PC-3 (cell line): ENCODE measurements around the gene TARS3. TPM values are rescaled to one million over a fixed set of nuclear protein-coding genes. Genes with fewer than 3 reads are reported as not detected.

Experiments
- ATAC-seq: fragments of 200-7000 bp; cut with Tn5 transposase; 2 replicates; pipeline ENCODE4 v1.9.1; 2020; ENCODE audit warnings: mild to moderate bottlenecking, moderate library complexity
- BruUV-seq: library from RNA; stranded (reverse); fragments of 400-500 nt; replicated peaks from 2 replicates; lab custom pipeline; 2021; lab: Mats Ljungman, UMichigan
- CTCF ChIA-PET: fragments of 300-600 bp; sonication (Branson Sonifier 250); formaldehyde crosslinking; loops from one replicate; lab custom pipeline; 2022; ENCODE audit warnings: antibody characterized with exemption; lab: Charles Lee
- POLR2A ChIA-PET: fragments of 300-600 bp; sonication (Branson Sonifier 250); formaldehyde crosslinking; loops from one replicate; lab custom pipeline; 2022; ENCODE audit warnings: antibody characterized with exemption; ENCODE audit not compliant: unreplicated experiment; lab: Charles Lee
- DNase-seq: peaks from one replicate; pipeline ENCODE4 v3.0.0-alpha.2; 2015
- H2AFZ ChIP-seq: fragments of 300-600 bp; sonication (generic); 2 replicates; pipeline ENCODE4 v1.6.0; 2016; ENCODE audit warnings: antibody characterized with exemption, low read length
- H3F3A ChIP-seq: fragments of 300-600 bp; sonication (generic); one replicate; pipeline ENCODE4 v1.6.0; 2017; ENCODE audit warnings: antibody characterized with exemption, low read length, control low read depth, mild to moderate bottlenecking; ENCODE audit not compliant: unreplicated experiment
- H3K27ac ChIP-seq: fragments of 300-600 bp; sonication (generic); 2 replicates; pipeline ENCODE4 v1.5.1; 2016; ENCODE audit warnings: mild to moderate bottlenecking, low read length
- H3K27me3 ChIP-seq: fragments of 300-600 bp; sonication (generic); 2 replicates; pipeline ENCODE4 v1.6.1; 2016; ENCODE audit warnings: low read length, mixed read lengths
- H3K36me3 ChIP-seq: fragments of 300-600 bp; sonication (generic); 2 replicates; pipeline ENCODE4 v1.6.1; 2016; ENCODE audit warnings: low read depth, mixed run types, low read length, mixed read lengths
- H3K4me1 ChIP-seq: fragments of 300-600 bp; sonication (generic); 2 replicates; pipeline ENCODE4 v1.5.1; 2016; ENCODE audit warnings: low read length; ENCODE audit not compliant: insufficient read depth
- H3K4me2 ChIP-seq: fragments of 300-600 bp; sonication (generic); 2 replicates; pipeline ENCODE4 v1.6.0; 2016; ENCODE audit warnings: low read length
- H3K4me3 ChIP-seq: fragments of 300-600 bp; sonication (generic); 2 replicates; pipeline ENCODE4 v1.5.1; 2016; ENCODE audit warnings: mild to moderate bottlenecking, low read length, mixed read lengths
- H3K79me2 ChIP-seq: fragments of 300-600 bp; sonication (generic); 2 replicates; pipeline ENCODE4 v1.6.1; 2017; ENCODE audit warnings: low read length, mixed read lengths
- H3K9ac ChIP-seq: fragments of 300-600 bp; sonication (generic); 2 replicates; pipeline ENCODE4 v1.6.0; 2016; ENCODE audit warnings: mild to moderate bottlenecking, low read length
- H3K9me2 ChIP-seq: fragments of 300-600 bp; sonication (generic); replicated peaks from 2 replicates; pipeline ENCODE4 v1.6.1; 2016; ENCODE audit warnings: mixed run types, low read length, mixed read lengths
- H3K9me3 ChIP-seq: fragments of 300-600 bp; sonication (generic); 2 replicates; pipeline ENCODE4 v1.6.1; 2016; ENCODE audit warnings: low read length, mixed read lengths
- H4K20me1 ChIP-seq: fragments of 300-600 bp; sonication (generic); 2 replicates; pipeline ENCODE4 v1.6.1; 2016; ENCODE audit warnings: low read length, mixed read lengths
- CTCF ChIP-seq: fragments of 300-600 bp; sonication (generic); conservative IDR thresholded peaks from 2 replicates; pipeline ENCODE4 v1.5.1; 2017; ENCODE audit warnings: antibody characterized with exemption, low read depth, mild to moderate bottlenecking, low read length
- EZH2 ChIP-seq: fragments of 300-600 bp; sonication (generic); IDR thresholded peaks from one replicate; pipeline ENCODE4 v1.6.1; 2017; ENCODE audit warnings: antibody characterized with exemption, mild to moderate bottlenecking, low read length; ENCODE audit not compliant: unreplicated experiment
- EZH2phosphoT487 ChIP-seq: fragments of 300-600 bp; sonication (generic); IDR thresholded peaks from 2 replicates; pipeline ENCODE4 v1.6.1; 2018; ENCODE audit warnings: mild to moderate bottlenecking, antibody characterized with exemption, low read length, borderline replicate concordance
- intact Hi-C: fragments of 100-400 bp; cut with micrococcal nuclease; formaldehyde crosslinking; loops from 2 replicates; pipeline ENCODE4 v1.9.0; 2023
- total RNA-seq: library from RNA; depleted of rRNA; stranded (reverse); fragments of >200 nt; gene quantifications from 2 replicates; pipeline ENCODE4 v1.2.3, GENCODE V29; 2014

TARS3 gene
- total RNA-seq, 1 experiment from 2014 or later: 5.4 TPM

GRCh38 chr15:101648356-101648755 lies 75.9 kb downstream of the TARS3 start:
- H3K4me1 ChIP-seq: peaks cover 19% of the 10 kb centered on the region
- H3K9me2 ChIP-seq: no peaks in the 10 kb centered on the region
- H3K36me3 ChIP-seq: peaks cover 28% of the 10 kb centered on the region
- ATAC-seq (no peak), DNase-seq (no peak)
- TF ChIP-seq EZH2 (no peak), CTCF (no peak), EZH2phosphoT487 (no peak)
- no peaks in the 10 kb centered on the region for H3F3A ChIP-seq
- intact Hi-C loops: no loop called here
- H3K4me3 ChIP-seq: no peak overlapping the region
- ChIA-PET CTCF (no interaction called here), POLR2A (no interaction called here)
- no peaks in the 10 kb centered on the region for H3K9me3 ChIP-seq
- H4K20me1 ChIP-seq: peaks cover 10% of the 10 kb centered on the region
- H3K27me3 ChIP-seq: no peaks in the 10 kb centered on the region
- H3K4me2 ChIP-seq: no peak overlapping the region
- H2AFZ ChIP-seq: no peak overlapping the region
- BruUV-seq: no TSS peak
- peaks cover 40% of the 10 kb centered on the region for H3K79me2 ChIP-seq
- no peak overlapping the region for H3K9ac ChIP-seq
- no peak overlapping the region for H3K27ac ChIP-seq

GRCh38 chr15:101647251-101647650 lies 77.0 kb downstream of the TARS3 start:
- DNase-seq (no peak), ATAC-seq (no peak)
- H3K27me3 ChIP-seq: no peaks in the 10 kb centered on the region
- H3K79me2 ChIP-seq: peaks cover 40% of the 10 kb centered on the region
- H3K4me1 ChIP-seq: peaks cover 14% of the 10 kb centered on the region
- CTCF ChIA-PET: no interaction called here
- no peak overlapping the region for H2AFZ ChIP-seq
- intact Hi-C loops: no loop called here
- H3K4me2 ChIP-seq: no peak overlapping the region
- H3F3A ChIP-seq: no peaks in the 10 kb centered on the region
- POLR2A ChIA-PET: no interaction called here
- H3K4me3 ChIP-seq: no peak overlapping the region
- H3K36me3 ChIP-seq: peaks cover 36% of the 10 kb centered on the region
- H3K9ac ChIP-seq: no peak overlapping the region
- BruUV-seq: no TSS peak
- TF ChIP-seq EZH2phosphoT487 (no peak), EZH2 (no peak), CTCF (no peak)
- H3K9me3 ChIP-seq: no peaks in the 10 kb centered on the region
- peaks cover 10% of the 10 kb centered on the region for H4K20me1 ChIP-seq
- H3K27ac ChIP-seq: no peak overlapping the region
- H3K9me2 ChIP-seq: no peaks in the 10 kb centered on the region

GRCh38 chr15:101646672-101647071 lies 77.6 kb downstream of the TARS3 start:
- Histone ChIP-seq H2AFZ (no peak overlapping the region), H3K4me2 (no peak overlapping the region), H3K4me1 (peaks cover 14% of the 10 kb centered on the region), H3K27ac (no peak overlapping the region), H3F3A (no peaks in the 10 kb centered on the region), H3K27me3 (no peaks in the 10 kb centered on the region), H3K9me3 (no peaks in the 10 kb centered on the region), H3K9me2 (no peaks in the 10 kb centered on the region), H3K9ac (no peak overlapping the region), H3K79me2 (peaks cover 37% of the 10 kb centered on the region), H4K20me1 (peaks cover 10% of the 10 kb centered on the region), H3K4me3 (no peak overlapping the region), H3K36me3 (peaks cover 36% of the 10 kb centered on the region)
- BruUV-seq: no TSS peak
- POLR2A ChIA-PET: no interaction called here
- no peak for ATAC-seq
- CTCF ChIA-PET: no interaction called here
- intact Hi-C loops: no loop called here
- no peak for DNase-seq
- TF ChIP-seq EZH2phosphoT487 (no peak), CTCF (no peak), EZH2 (no peak)
